ENCODE measurements around the gene CDH9. TPM values are rescaled to one million over a fixed set of nuclear protein-coding genes. Genes with fewer than 3 reads are reported as not detected.

CDH9 gene, protein sequence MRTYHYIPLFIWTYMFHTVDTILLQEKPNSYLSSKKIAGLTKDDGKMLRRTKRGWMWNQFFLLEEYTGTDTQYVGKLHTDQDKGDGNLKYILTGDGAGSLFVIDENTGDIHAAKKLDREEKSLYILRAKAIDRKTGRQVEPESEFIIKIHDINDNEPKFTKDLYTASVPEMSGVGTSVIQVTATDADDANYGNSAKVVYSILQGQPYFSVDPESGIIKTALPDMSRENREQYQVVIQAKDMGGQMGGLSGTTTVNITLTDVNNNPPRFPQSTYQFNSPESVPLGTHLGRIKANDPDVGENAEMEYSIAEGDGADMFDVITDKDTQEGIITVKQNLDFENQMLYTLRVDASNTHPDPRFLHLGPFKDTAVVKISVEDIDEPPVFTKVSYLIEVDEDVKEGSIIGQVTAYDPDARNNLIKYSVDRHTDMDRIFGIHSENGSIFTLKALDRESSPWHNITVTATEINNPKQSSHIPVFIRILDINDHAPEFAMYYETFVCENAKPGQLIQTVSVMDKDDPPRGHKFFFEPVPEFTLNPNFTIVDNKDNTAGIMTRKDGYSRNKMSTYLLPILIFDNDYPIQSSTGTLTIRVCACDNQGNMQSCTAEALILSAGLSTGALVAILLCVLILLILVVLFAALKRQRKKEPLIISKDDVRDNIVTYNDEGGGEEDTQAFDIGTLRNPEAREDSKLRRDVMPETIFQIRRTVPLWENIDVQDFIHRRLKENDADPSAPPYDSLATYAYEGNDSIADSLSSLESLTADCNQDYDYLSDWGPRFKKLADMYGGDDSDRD
- not detected for total RNA-seq

DNA sequence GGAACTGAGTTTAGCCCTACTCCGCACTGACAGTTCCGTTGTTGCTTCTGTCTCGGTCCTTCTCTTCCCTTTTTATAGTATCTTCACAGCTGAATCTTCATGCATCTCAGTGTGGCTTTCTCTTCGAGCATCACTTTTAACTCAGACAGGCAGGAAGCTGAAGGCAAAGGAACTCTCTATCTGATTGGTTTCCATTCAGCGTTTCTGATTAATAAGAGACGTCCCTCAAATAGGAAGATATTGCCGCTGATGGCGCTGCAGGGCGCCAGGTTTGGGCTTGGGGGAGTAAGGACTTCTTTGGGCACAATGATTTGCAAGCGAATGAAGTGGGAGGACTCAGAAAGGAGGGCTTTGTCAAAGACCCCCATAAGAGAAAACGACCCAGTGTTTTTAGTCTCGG lies at the start of gene CDH9:
Gene CDH9 (minus strand): TSS at position 111 of the 400 bp plus-strand sequence. CDS start 50,253 bp downstream, outside the sequence.
- Mint-ChIP-seq H3K27me3 (ENCODE audit: low read depth) (no peaks in the 10 kb centered on the region), H3K4me1 (ENCODE audit: low read depth) (no peaks in the 10 kb centered on the region), H3K9me3 (ENCODE audit: insufficient read depth) (peaks cover 3% of the 10 kb centered on the region), H3K27ac (no peak within 1 kb of the TSS), H3K36me3 (ENCODE audit: low read depth) (no peaks in the 10 kb centered on the region), H3K4me3 (no peak within 1 kb of the TSS)
- ChIA-PET CTCF (no interaction called here), POLR2A (no interaction called here)
- no peak for ATAC-seq
- DNase-seq, result no peak

DNA sequence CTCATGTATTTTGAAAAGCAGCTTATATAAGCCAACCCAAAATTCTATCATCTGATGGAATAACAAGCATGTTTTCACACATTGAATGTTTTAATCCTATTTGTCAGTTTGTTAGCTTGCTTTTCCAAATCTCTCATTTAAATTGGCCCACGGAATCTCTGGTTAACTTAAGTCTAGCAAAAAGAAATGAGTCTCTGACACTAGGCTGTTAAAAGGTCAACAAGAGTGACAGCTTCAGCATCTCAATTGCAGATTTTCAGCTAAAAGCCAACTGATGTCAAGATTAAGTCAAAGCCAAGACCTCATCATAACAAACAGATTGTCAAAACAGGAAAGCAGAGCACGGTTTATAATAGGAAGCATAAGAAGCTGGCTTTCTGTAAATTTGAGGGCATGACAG lies 49.4 kb upstream of the CDH9 start:
- ATAC-seq (no peak), DNase-seq (no peak)
- CTCF ChIA-PET, result no interaction called here
- Mint-ChIP-seq H3K27me3 (ENCODE audit: low read depth) (no peaks in the 10 kb centered on the region), H3K27ac (no peak overlapping the region), H3K4me3 (no peak overlapping the region), H3K36me3 (ENCODE audit: low read depth) (no peaks in the 10 kb centered on the region), H3K4me1 (ENCODE audit: low read depth) (no peaks in the 10 kb centered on the region), H3K9me3 (ENCODE audit: insufficient read depth) (peaks cover 9% of the 10 kb centered on the region)
- POLR2A ChIA-PET, result no interaction called here

DNA sequence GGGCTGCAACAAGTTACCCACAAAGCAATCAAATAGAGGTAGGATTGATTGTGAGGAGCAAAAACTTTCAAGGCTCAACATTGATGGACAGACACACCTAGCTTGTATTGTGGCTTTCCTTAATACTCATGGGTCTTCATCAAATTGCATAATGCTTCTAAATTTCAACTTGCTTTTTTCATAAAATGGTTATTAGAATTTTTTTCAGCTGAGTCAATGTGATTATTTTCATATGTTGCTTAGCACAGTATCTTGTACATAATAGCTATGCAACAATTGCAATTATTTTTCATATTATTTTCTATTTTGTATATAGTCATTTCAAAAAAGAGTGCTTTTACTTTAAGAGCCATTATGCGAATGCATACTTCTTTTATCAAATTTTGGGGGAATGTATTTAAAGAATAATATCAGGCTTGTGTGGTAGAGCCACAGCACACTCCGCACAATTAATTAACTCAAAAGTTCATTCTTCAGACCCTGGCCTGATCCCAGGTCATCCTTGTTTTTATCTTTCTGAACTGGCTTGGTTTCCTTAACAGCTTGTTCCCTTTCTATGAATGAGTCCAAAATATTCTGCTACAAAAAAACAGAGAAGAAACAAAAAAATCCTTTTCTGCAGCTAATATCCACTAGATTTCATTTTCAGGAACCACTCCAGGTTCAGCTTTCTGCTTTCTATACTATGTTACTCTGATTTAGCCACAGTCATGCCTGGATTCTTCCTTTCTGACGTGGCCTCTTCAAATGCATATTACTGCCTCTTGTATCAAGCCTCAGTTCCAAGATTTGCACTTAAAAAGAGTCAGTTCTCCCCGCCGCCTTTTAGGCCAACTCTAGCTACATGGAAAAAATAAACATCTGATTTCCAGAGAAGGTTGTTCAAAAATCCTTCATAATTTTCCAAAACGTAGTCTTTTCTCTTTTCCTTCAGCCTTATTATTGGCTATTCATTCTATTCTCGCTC lies 45.3 kb upstream of the CDH9 start:
- CTCF ChIA-PET, result no interaction called here
- H3K27ac Mint-ChIP-seq, result no peak overlapping the region
- H3K36me3 Mint-ChIP-seq (ENCODE audit: low read depth), result no peaks in the 10 kb centered on the region
- H3K9me3 Mint-ChIP-seq (ENCODE audit: insufficient read depth), result peaks cover 5% of the 10 kb centered on the region
- no peaks in the 10 kb centered on the region for H3K4me1 Mint-ChIP-seq (ENCODE audit: low read depth)
- no peak overlapping the region for H3K4me3 Mint-ChIP-seq
- H3K27me3 Mint-ChIP-seq (ENCODE audit: low read depth), result no peaks in the 10 kb centered on the region
- DNase-seq, result no peak
- POLR2A ChIA-PET, result no interaction called here
- ATAC-seq, result no peak

DNA sequence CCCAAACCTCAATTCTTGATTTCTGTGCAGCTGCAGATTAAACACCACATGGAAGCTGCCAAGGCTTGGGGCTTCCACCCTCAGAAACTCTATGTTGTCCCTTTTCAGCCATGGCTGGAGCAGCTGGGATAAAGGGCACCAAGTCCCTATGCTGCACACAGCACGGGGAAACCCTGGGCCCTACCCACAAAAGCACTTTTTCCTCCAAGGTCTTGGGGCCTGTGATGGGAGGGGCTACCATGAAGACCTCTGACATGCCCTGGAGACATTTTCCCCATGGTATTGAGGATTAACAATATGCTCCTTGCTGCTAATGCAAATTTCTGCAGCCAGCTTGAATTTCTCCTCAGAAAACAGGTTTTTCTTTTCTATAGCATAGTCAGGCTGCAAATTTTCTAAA lies 41.8 kb upstream of the CDH9 start:
- H3K27me3 Mint-ChIP-seq (ENCODE audit: low read depth), result no peaks in the 10 kb centered on the region
- no peaks in the 10 kb centered on the region for H3K36me3 Mint-ChIP-seq (ENCODE audit: low read depth)
- no peak overlapping the region for H3K4me3 Mint-ChIP-seq
- no peaks in the 10 kb centered on the region for H3K4me1 Mint-ChIP-seq (ENCODE audit: low read depth)
- H3K27ac Mint-ChIP-seq, result no peak overlapping the region
- POLR2A ChIA-PET, result no interaction called here
- ATAC-seq (no peak), DNase-seq (no peak)
- CTCF ChIA-PET, result no interaction called here
- peaks cover 10% of the 10 kb centered on the region for H3K9me3 Mint-ChIP-seq (ENCODE audit: insufficient read depth)

DNA sequence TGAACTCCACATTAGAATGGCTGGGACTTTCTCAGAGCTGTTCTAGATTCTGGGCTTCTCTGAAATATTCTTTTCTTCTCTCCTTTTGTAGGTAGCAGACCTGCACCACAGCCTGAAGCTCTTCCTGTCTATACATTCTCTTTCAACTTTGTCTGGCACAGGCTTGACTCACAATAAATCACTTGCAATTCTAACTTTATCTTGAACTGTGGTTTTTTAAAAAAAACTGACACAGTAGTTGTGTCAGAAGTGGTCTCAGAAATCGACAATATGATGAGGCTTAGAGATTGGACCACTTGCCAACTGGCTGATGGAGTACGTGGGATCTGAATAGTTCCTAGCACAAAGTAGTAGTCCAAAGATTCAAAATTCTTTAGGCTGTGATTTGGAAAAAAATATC lies 24.1 kb upstream of the CDH9 start:
- DNase-seq, result no peak
- H3K27me3 Mint-ChIP-seq (ENCODE audit: low read depth), result no peaks in the 10 kb centered on the region
- H3K27ac Mint-ChIP-seq, result no peak overlapping the region
- POLR2A ChIA-PET, result no interaction called here
- H3K4me1 Mint-ChIP-seq (ENCODE audit: low read depth), result no peaks in the 10 kb centered on the region
- no peaks in the 10 kb centered on the region for H3K36me3 Mint-ChIP-seq (ENCODE audit: low read depth)
- H3K4me3 Mint-ChIP-seq, result no peak overlapping the region
- CTCF ChIA-PET, result no interaction called here
- ATAC-seq, result no peak
- H3K9me3 Mint-ChIP-seq (ENCODE audit: insufficient read depth), result peaks cover 5% of the 10 kb centered on the region

DNA sequence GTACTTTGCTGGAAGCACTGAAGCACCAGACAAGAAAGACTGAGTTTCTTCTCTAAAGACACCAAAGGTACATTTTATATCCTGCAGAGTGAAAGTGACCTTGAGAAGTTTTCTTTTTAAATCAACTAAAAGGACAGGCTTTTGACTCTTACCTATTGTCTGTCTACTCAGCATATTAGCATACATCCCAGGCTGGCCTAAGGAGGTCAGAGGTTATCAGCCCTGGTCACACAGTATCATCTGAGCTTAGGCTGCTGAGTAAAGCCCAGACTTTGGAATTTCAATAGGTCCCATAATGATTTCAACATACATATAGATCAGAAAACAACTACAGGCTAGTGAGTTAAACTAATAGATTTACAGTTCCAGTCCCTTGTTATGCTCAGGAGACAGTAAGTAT lies 10.1 kb upstream of the CDH9 start:
- no peaks in the 10 kb centered on the region for H3K36me3 Mint-ChIP-seq (ENCODE audit: low read depth)
- H3K9me3 Mint-ChIP-seq (ENCODE audit: insufficient read depth), result peaks cover 12% of the 10 kb centered on the region
- H3K27ac Mint-ChIP-seq, result no peak overlapping the region
- no peaks in the 10 kb centered on the region for H3K27me3 Mint-ChIP-seq (ENCODE audit: low read depth)
- no peak for DNase-seq
- H3K4me3 Mint-ChIP-seq, result no peak overlapping the region
- ChIA-PET POLR2A (no interaction called here), CTCF (no interaction called here)
- H3K4me1 Mint-ChIP-seq (ENCODE audit: low read depth), result no peaks in the 10 kb centered on the region
- no peak for ATAC-seq

DNA sequence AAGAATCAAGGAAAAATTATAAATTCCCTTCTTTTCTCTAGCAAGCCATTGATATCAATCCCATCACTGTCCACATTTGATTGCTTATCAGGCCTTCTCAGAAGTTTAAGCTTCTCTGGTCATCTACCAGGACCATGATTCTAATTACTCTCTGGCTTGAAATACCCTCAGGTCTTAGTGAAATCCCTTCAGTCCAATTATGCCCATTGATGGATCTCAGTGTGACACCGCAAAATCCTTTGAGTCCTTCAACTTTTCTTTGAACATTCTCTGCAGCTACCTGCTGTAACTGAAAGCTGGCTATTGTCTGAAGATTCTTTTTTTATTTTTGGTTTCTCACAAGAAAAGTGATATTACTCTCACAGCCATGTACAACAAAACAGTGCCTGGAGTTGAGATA lies 3.0 kb upstream of the CDH9 start:
- Mint-ChIP-seq H3K4me1 (ENCODE audit: low read depth) (no peaks in the 10 kb centered on the region), H3K9me3 (ENCODE audit: insufficient read depth) (peaks cover 7% of the 10 kb centered on the region), H3K4me3 (no peak overlapping the region), H3K27ac (no peak overlapping the region), H3K27me3 (ENCODE audit: low read depth) (no peaks in the 10 kb centered on the region), H3K36me3 (ENCODE audit: low read depth) (no peaks in the 10 kb centered on the region)
- ATAC-seq (no peak), DNase-seq (no peak)
- ChIA-PET CTCF (no interaction called here), POLR2A (no interaction called here)

DNA sequence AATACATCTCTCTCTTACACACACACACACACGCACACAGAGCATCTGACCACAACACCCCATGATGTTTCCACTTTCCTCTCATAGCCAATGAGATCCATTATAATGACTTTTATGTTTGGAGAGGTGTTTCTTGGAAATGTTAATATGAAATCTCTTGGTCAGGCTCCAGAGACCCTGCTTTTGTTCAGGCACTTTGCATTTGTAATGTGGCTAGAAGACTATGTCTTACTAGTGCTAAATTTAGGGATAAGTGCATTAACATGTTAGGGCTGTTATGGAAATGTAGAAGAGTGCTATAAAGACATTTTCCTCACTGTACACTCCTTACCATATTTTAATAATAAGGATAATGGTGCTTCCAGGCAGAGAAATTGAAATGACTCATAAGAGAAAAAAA lies 3.8 kb downstream of the CDH9 start:
- no peak overlapping the region for H3K4me3 Mint-ChIP-seq
- POLR2A ChIA-PET, result no interaction called here
- no peaks in the 10 kb centered on the region for H3K36me3 Mint-ChIP-seq (ENCODE audit: low read depth)
- H3K27me3 Mint-ChIP-seq (ENCODE audit: low read depth), result no peaks in the 10 kb centered on the region
- no peaks in the 10 kb centered on the region for H3K4me1 Mint-ChIP-seq (ENCODE audit: low read depth)
- H3K27ac Mint-ChIP-seq, result no peak overlapping the region
- peaks cover 3% of the 10 kb centered on the region for H3K9me3 Mint-ChIP-seq (ENCODE audit: insufficient read depth)
- no peak for ATAC-seq
- CTCF ChIA-PET, result no interaction called here
- DNase-seq, result no peak

DNA sequence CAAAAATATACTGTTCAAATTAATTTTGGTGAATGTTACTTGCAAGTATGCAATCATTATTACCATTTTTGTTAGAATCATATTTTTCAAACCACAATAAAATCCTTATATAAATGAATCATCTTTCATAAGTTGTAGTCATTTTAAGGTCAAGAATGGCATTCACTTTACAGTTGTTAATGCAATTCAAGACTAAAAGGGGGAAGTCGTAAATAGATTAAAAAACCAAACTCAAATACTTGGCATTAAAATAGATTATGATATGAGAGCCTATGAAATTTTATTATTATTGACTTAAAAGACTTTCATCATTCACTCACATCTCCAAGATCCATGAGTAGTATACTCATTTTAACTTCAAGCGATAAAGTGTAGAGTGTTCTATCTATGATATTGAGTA lies 11.6 kb downstream of the CDH9 start:
- no peak for ATAC-seq
- Mint-ChIP-seq H3K4me3 (no peak overlapping the region), H3K27me3 (ENCODE audit: low read depth) (no peaks in the 10 kb centered on the region), H3K9me3 (ENCODE audit: insufficient read depth) (peaks cover 6% of the 10 kb centered on the region), H3K4me1 (ENCODE audit: low read depth) (no peaks in the 10 kb centered on the region), H3K36me3 (ENCODE audit: low read depth) (no peaks in the 10 kb centered on the region), H3K27ac (no peak overlapping the region)
- DNase-seq, result no peak
- POLR2A ChIA-PET, result no interaction called here
- CTCF ChIA-PET, result no interaction called here

DNA sequence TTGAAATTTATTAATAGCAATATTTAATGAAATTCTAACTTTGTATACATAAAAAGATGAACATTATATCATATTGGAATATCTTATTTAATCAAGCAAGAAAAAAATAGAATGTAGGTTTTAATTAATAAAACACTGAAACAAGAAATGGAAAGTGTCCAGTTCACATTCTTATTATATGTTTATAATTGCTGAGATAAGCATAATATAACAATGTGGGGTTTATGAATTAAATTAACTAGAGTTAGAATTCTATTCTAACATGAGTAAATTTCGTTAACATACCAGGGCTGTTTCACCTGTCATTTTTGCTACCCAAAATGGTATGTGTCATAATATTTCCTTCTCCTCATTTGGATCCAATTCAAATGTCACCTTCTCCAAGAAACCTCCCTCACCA lies 12.3 kb downstream of the CDH9 start:
- H3K4me3 Mint-ChIP-seq, result no peak overlapping the region
- ChIA-PET CTCF (no interaction called here), POLR2A (no interaction called here)
- no peaks in the 10 kb centered on the region for H3K36me3 Mint-ChIP-seq (ENCODE audit: low read depth)
- H3K27me3 Mint-ChIP-seq (ENCODE audit: low read depth), result no peaks in the 10 kb centered on the region
- ATAC-seq (no peak), DNase-seq (no peak)
- H3K27ac Mint-ChIP-seq, result no peak overlapping the region
- no peaks in the 10 kb centered on the region for H3K4me1 Mint-ChIP-seq (ENCODE audit: low read depth)
- H3K9me3 Mint-ChIP-seq (ENCODE audit: insufficient read depth), result peaks cover 6% of the 10 kb centered on the region

DNA sequence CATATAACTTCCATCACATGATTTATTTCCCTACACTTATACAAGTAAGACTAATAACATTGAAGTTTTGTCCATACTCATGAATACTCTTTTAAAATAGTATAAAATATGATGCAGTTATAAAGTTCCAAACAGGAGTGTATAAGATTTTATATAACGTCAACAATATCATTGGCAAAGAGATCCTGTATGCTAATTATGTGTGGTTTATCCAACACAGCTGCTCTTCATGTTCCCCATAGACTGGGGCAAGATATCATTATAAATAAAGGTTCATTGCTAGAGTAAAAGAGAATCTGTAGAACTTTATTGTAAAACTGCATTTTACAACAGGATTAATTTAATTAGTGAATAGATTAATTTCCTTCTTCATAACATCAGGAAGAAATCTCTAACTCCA lies 16.9 kb downstream of the CDH9 start:
- POLR2A ChIA-PET, result no interaction called here
- H3K27ac Mint-ChIP-seq, result no peak overlapping the region

DNA sequence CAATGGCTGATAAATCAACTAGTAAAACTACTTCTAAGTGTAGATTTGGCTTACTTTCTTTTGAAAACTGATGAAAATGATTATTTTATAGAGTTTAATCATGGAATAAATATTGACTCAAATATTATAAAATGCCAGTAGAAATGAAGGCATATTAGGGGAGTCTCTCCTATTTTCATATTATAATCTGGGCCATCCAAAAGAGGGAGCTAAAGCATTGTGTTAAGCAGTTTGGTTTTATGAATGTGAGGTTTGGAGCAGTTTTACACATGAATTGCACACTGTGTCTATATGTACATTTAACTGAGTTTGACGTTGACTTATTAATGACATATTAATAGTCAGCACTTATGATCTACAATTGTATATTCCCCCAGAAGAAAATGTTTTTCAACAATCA lies 17.4 kb downstream of the CDH9 start:
- ATAC-seq (no peak), DNase-seq (no peak)
- Mint-ChIP-seq H3K27ac (no peak overlapping the region), H3K36me3 (ENCODE audit: low read depth) (no peaks in the 10 kb centered on the region), H3K9me3 (ENCODE audit: insufficient read depth) (no peaks in the 10 kb centered on the region), H3K27me3 (ENCODE audit: low read depth) (no peaks in the 10 kb centered on the region), H3K4me1 (ENCODE audit: low read depth) (no peaks in the 10 kb centered on the region), H3K4me3 (no peak overlapping the region)
- POLR2A ChIA-PET, result no interaction called here
- CTCF ChIA-PET, result no interaction called here

More for the DNA sequence above, 16.9 kb downstream of the CDH9 start:
- Mint-ChIP-seq H3K4me3 (no peak overlapping the region), H3K4me1 (ENCODE audit: low read depth) (no peaks in the 10 kb centered on the region), H3K27me3 (ENCODE audit: low read depth) (no peaks in the 10 kb centered on the region), H3K9me3 (ENCODE audit: insufficient read depth) (no peaks in the 10 kb centered on the region), H3K36me3 (ENCODE audit: low read depth) (no peaks in the 10 kb centered on the region)
- no peak for ATAC-seq
- no peak for DNase-seq
- CTCF ChIA-PET, result no interaction called here
